B cell (primary cell): ENCODE measurements around the gene PACRG. TPM values are rescaled to one million over a fixed set of nuclear protein-coding genes. Genes with fewer than 3 reads are reported as not detected.

Experiments used
- ATAC-seq: fragments of 200-7000 bp; cut with Tn5 transposase; one replicate; pipeline ENCODE4 v1.10.0; 2021; ENCODE audit warnings: low read depth, mild to moderate bottlenecking, moderate number of reproducible peaks, moderate library complexity
- CTCF ChIA-PET: fragments of 350-600 bp; sonication (Branson Sonifier 250); formaldehyde crosslinking; loops from one replicate; lab custom pipeline; 2021; ENCODE audit warnings: antibody characterized with exemption, inconsistent platforms; lab: Charles Lee
- POLR2A ChIA-PET: fragments of 350-600 bp; sonication (Branson Sonifier 250); formaldehyde crosslinking; loops from one replicate; lab custom pipeline; 2021; ENCODE audit warnings: antibody characterized with exemption; lab: Charles Lee
- DNase-seq: peaks from one replicate; pipeline ENCODE4 v3.0.0; 2013
- H2AFZ ChIP-seq: 2 replicates; pipeline ENCODE4 v1.6.1; 2012; ENCODE audit warnings: mild to moderate bottlenecking, low read depth, low read length; ENCODE audit not compliant: insufficient read depth, poor library complexity, severe bottlenecking
- H3K27ac ChIP-seq, 2 donors: 1 replicate in 1 of 2; 2 replicates in 1 of 2; pipeline ENCODE4 v1.5.1; 2012 to 2013; ENCODE audit warnings: low read length in 2 of 2, mild to moderate bottlenecking in 2 of 2, moderate library complexity in 1 of 2
- H3K27me3 ChIP-seq, 4 experiments: fragments of 200-600 bp in 1 of 4; sonication (generic) in 1 of 4; replicated peaks in 1 of 4; 1 replicate in 2 of 4; 2 replicates in 2 of 4; pipeline versions ENCODE4 v1.6.1 to v1.7.0; 2013 to 2016; ENCODE audit warnings: low read length in 3 of 4, mild to moderate bottlenecking in 2 of 4, mixed read lengths in 1 of 4, moderate library complexity in 1 of 4; ENCODE audit not compliant: insufficient read depth in 4 of 4, control insufficient read depth in 3 of 4; ENCODE audit errors: control extremely low read depth in 1 of 4
- H3K36me3 ChIP-seq, 2 experiments: replicated peaks in 1 of 2; 1 replicate in 1 of 2; 2 replicates in 1 of 2; pipeline versions ENCODE4 v1.6.1 to v1.7.1; 2013; ENCODE audit warnings: low read length in 1 of 2; ENCODE audit not compliant: insufficient read depth in 2 of 2, control insufficient read depth in 1 of 2; ENCODE audit errors: control extremely low read depth in 1 of 2, extremely low read depth in 1 of 2
- H3K4me1 ChIP-seq, 2 donors: fragments of 200-600 bp in 1 of 2; sonication (generic) in 1 of 2; 1 replicate in 1 of 2; 2 replicates in 1 of 2; pipeline versions ENCODE4 v1.5.1 to v1.6.1; 2013 to 2017; ENCODE audit warnings: low read length in 2 of 2; ENCODE audit not compliant: control insufficient read depth in 2 of 2, insufficient read depth in 2 of 2
- H3K4me2 ChIP-seq: replicated peaks from 2 replicates; pipeline ENCODE3; 2012; ENCODE audit warnings: mild to moderate bottlenecking, low read depth, low read length; ENCODE audit not compliant: poor library complexity, severe bottlenecking
- H3K4me3 ChIP-seq, 5 experiments: fragments of 200-600 bp in 1 of 5; sonication (generic) in 1 of 5; 1 replicate in 3 of 5; 2 replicates in 2 of 5; pipeline versions ENCODE4 v1.5.1 to v1.7.0; 2011 to 2016; ENCODE audit warnings: low read length in 4 of 5, mild to moderate bottlenecking in 4 of 5, low read depth in 2 of 5, control low read depth in 1 of 5, moderate library complexity in 1 of 5; ENCODE audit not compliant: insufficient read depth in 1 of 5; ENCODE audit errors: control extremely low read depth in 1 of 5, extremely low read depth in 1 of 5
- H3K79me2 ChIP-seq: fragments of 200-600 bp; sonication (generic); one replicate; pipeline ENCODE4 v1.6.0; 2016; ENCODE audit warnings: low read length; ENCODE audit not compliant: control insufficient read depth, insufficient read depth
- H3K9ac ChIP-seq: fragments of 200-600 bp; sonication (generic); 2 replicates; pipeline ENCODE4 v1.6.1; 2017; ENCODE audit warnings: mild to moderate bottlenecking, low read length, moderate library complexity
- H3K9me3 ChIP-seq, 3 donors: one replicate each; pipeline versions ENCODE4 v1.6.1 to v1.7.1; 2013; ENCODE audit warnings: low read length in 2 of 3; ENCODE audit not compliant: control insufficient read depth in 2 of 3, insufficient read depth in 1 of 3; ENCODE audit errors: control extremely low read depth in 1 of 3
- H4K20me1 ChIP-seq: 2 replicates; pipeline ENCODE4 v1.6.0; 2012; ENCODE audit warnings: mild to moderate bottlenecking, low read length; ENCODE audit not compliant: insufficient read depth, control insufficient read depth, poor library complexity, severe bottlenecking
- H3K27ac Mint-ChIP-seq: one replicate; pipeline ENCODE4 v1.8.0; 2021; ENCODE audit warnings: mixed read lengths
- H3K27me3 Mint-ChIP-seq: one replicate; pipeline ENCODE4 v1.8.0; 2021; ENCODE audit warnings: mixed read lengths
- H3K4me1 Mint-ChIP-seq: one replicate; pipeline ENCODE4 v1.8.0; 2021; ENCODE audit warnings: mixed read lengths
- H3K4me3 Mint-ChIP-seq: one replicate; pipeline ENCODE4 v1.8.0; 2021; ENCODE audit warnings: mixed read lengths
- H3K9me3 Mint-ChIP-seq: one replicate; pipeline ENCODE4 v1.8.0; 2022; ENCODE audit warnings: mixed read lengths; ENCODE audit not compliant: insufficient read depth
- EZH2 ChIP-seq: IDR thresholded peaks from 2 replicates; pipeline ENCODE4 v1.6.1; 2012; ENCODE audit warnings: borderline replicate concordance, low read depth, mild to moderate bottlenecking, moderate library complexity, low read length; ENCODE audit not compliant: insufficient read depth, poor library complexity, severe bottlenecking
- WGBS: methylation state at CpG from one replicate; pipeline ENCODE4 v1.1.5; 2013; ENCODE audit warnings: missing lambda C conversion rate; ENCODE audit not compliant: insufficient coverage; 5-methylcytosine and 5-hydroxymethylcytosine counted together
- intact Hi-C: fragments of 100-400 bp; cut with micrococcal nuclease; formaldehyde crosslinking; loops from one replicate; pipeline ENCODE4 v1.10.0; 2022
- polyA plus RNA-seq: library from polyadenylated mRNA; depleted of rRNA; stranded (reverse); fragments of >200 nt; gene quantifications from 2 replicates; pipeline ENCODE4 v1.2.3, GENCODE V29; 2012
- total RNA-seq, 2 donors: library from RNA; stranded (reverse); fragments of 120-200 nt in 1 of 2; gene quantifications; 1 replicate in 1 of 2; 2 replicates in 1 of 2; pipeline versions ENCODE4 v1.2.3 to v1.2.4, GENCODE V29; 2013 to 2022
- TF ChIP-seq, protein P1 (sequence below): fragments of 200-600 bp; IDR thresholded peaks from one replicate; pipeline ENCODE4 v1.8.0; 2022; ENCODE audit warnings: antibody characterized with exemption, mild to moderate bottlenecking

The PACRG gene
- total and polyA plus RNA-seq, 2 donors (not counting 1 experiment from before 2014, with no cell fraction given) = not detected

DNA sequence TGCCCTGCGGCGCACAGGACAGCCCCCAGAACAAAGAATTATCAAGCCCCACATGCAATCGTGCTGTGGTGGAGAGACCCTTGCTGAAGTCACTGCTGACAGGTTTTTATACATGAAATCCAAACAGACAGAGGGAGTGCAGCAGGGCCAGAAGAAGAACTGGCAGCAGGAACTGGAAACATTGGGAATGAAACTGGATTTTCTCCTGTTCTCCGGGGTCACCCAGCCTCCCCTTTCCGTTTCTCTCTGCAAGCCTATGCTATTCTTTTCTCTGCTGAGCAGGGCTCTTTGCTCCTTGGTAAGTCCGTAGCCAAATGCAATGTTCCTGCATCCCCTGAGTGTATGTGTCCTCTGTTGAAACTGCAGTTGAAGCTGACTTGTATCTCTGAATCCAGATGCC, 623.2 kb downstream of the PACRG start:
- ChIA-PET POLR2A (no interaction called here), CTCF (no interaction called here)
- H3K79me2 ChIP-seq = no peaks in the 10 kb centered on the region
- no peak overlapping the region for H3K9ac ChIP-seq
- Mint-ChIP-seq H3K27ac (no peak overlapping the region), H3K4me1 (peaks cover 16% of the 10 kb centered on the region), H3K4me3 (no peak overlapping the region), H3K27me3 (no peaks in the 10 kb centered on the region), H3K9me3 (no peaks in the 10 kb centered on the region)
- ATAC-seq (no peak), DNase-seq (no peak)
- intact Hi-C loops = no loop called here
- H3K4me3 ChIP-seq = no peak overlapping the region
- peaks cover 0 to 2% (median 0%) of the 10 kb centered on the region in 4 experiments for H3K27me3 ChIP-seq
- no peak overlapping the region for H3K27ac ChIP-seq
- H3K36me3 ChIP-seq = no peaks in the 10 kb centered on the region
- H3K4me2 ChIP-seq = no peak overlapping the region
- H2AFZ ChIP-seq = no peak overlapping the region
- TF ChIP-seq, protein P1, sequence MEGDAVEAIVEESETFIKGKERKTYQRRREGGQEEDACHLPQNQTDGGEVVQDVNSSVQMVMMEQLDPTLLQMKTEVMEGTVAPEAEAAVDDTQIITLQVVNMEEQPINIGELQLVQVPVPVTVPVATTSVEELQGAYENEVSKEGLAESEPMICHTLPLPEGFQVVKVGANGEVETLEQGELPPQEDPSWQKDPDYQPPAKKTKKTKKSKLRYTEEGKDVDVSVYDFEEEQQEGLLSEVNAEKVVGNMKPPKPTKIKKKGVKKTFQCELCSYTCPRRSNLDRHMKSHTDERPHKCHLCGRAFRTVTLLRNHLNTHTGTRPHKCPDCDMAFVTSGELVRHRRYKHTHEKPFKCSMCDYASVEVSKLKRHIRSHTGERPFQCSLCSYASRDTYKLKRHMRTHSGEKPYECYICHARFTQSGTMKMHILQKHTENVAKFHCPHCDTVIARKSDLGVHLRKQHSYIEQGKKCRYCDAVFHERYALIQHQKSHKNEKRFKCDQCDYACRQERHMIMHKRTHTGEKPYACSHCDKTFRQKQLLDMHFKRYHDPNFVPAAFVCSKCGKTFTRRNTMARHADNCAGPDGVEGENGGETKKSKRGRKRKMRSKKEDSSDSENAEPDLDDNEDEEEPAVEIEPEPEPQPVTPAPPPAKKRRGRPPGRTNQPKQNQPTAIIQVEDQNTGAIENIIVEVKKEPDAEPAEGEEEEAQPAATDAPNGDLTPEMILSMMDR = no peak
- no peak for TF ChIP-seq EZH2
- H4K20me1 ChIP-seq = no peaks in the 10 kb centered on the region
- peaks cover 0 to 6% (median 0%) of the 10 kb centered on the region in 3 donors for H3K9me3 ChIP-seq
- WGBS = 95% methylated on average over 6 of the region's 6 CpGs
- peaks cover 14 to 15% of the 10 kb centered on the region in 2 donors for H3K4me1 ChIP-seq

DNA sequence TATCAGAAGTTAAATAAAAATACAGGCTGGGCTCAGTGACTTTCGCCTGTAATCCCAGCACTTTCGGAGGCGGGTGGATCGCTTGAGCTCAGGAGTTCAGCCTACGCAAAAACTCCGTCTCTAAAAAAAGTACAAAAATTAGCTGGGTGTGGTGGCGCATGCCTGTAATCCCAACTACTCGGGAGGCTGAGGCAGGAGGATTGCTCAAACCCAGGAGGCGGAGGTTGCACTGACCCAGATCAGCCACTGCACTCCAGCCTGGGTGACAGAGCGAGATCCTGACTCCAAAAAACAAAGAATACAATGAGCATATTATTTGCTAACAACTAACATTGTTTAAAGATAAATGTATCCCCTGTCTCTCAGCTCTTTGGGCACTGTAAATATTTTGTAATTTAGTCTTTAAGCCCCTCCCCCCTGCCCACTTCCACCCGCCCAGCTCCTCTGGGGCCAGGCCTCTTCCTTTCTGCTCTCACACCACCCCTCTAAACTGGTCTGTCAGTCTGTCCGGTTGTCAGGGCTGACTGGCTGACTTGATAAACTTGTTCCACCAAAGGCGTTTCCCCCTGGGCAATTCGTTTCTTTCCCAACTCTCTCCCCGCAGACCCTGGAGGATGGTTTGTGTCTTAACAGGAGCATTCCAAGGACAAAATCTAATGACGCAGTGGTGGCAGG, 624.4 kb downstream of the PACRG start:
- no peak overlapping the region for H3K27ac ChIP-seq
- POLR2A ChIA-PET = no interaction called here
- no peaks in the 10 kb centered on the region for H3K36me3 ChIP-seq
- peaks cover 0 to 2% (median 0%) of the 10 kb centered on the region in 4 experiments for H3K27me3 ChIP-seq
- intact Hi-C loops = no loop called here
- ATAC-seq = no peak
- H3K9me3 Mint-ChIP-seq = no peaks in the 10 kb centered on the region
- H4K20me1 ChIP-seq = no peaks in the 10 kb centered on the region
- no peak overlapping the region for H3K4me2 ChIP-seq
- H3K4me3 Mint-ChIP-seq = no peak overlapping the region
- no peak overlapping the region for H3K4me3 ChIP-seq
- peaks cover 17% of the 10 kb centered on the region for H3K4me1 Mint-ChIP-seq
- no peak for DNase-seq
- H3K79me2 ChIP-seq = no peaks in the 10 kb centered on the region
- H3K9me3 ChIP-seq = no peaks in the 10 kb centered on the region
- no peak overlapping the region for H3K9ac ChIP-seq
- no peaks in the 10 kb centered on the region for H3K27me3 Mint-ChIP-seq
- WGBS = 80% methylated on average over 9 of the region's 16 CpGs
- no peak overlapping the region for H2AFZ ChIP-seq
- no peak overlapping the region for H3K27ac Mint-ChIP-seq
- CTCF ChIA-PET = no interaction called here
- peaks cover 17% of the 10 kb centered on the region in 2 donors for H3K4me1 ChIP-seq
- TF ChIP-seq, protein P1 = no peak
- no peak for TF ChIP-seq EZH2
